ENCODE results near the gene HGFAC. TPM values are rescaled to one million over a fixed set of nuclear protein-coding genes. Genes with fewer than 3 reads are reported as not detected.

The HGFAC gene
- total and polyA plus RNA-seq, 7 donors = 0.22 to 0.55 (median 0.36) TPM; not detected in 2

DNA sequence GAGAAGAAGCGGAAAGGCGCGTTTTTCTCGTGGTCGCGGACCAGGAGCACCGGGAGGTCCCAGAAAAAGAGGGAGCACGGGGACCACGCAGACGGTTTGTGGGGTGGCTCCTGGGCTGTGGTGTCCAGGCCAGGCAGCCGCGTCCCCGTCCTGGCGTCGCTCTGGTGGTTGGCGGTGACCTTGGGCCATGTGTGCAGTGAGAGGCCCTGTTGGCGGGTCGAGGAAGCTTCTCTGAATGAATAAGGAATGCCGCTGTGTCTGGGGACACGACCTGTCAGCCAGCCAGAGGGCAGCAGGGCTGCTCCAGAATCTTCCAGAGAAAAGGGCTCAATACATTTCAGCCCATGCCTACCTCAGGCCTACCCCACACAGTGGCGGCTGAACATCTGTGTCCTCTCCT lies 24.3 kb upstream of the HGFAC start:
- intact Hi-C loops (cut with DNase I) = no loop called here
- 95 to 96% methylated on average over 21 of the region's 21 CpGs for WGBS, 2 donors

GRCh38 chr4:3418029-3418762 lies 23.6 kb upstream of the HGFAC start:
- 80 to 85% methylated on average over 22 of the region's 22 CpGs for WGBS, 2 donors
- Histone ChIP-seq H3K27me3 (no peaks in the 10 kb centered on the region), H3K4me1 (no peaks in the 10 kb centered on the region), H3K9me3 (no peaks in the 10 kb centered on the region), H3K27ac (no peak overlapping the region), H3K4me3 (no peak overlapping the region), H3K36me3 (peaks cover 0 to 66% (median 20%) of the 10 kb centered on the region in 4 donors)
- intact Hi-C loops (cut with DNase I) = no loop called here
- TF ChIP-seq, protein P1, sequence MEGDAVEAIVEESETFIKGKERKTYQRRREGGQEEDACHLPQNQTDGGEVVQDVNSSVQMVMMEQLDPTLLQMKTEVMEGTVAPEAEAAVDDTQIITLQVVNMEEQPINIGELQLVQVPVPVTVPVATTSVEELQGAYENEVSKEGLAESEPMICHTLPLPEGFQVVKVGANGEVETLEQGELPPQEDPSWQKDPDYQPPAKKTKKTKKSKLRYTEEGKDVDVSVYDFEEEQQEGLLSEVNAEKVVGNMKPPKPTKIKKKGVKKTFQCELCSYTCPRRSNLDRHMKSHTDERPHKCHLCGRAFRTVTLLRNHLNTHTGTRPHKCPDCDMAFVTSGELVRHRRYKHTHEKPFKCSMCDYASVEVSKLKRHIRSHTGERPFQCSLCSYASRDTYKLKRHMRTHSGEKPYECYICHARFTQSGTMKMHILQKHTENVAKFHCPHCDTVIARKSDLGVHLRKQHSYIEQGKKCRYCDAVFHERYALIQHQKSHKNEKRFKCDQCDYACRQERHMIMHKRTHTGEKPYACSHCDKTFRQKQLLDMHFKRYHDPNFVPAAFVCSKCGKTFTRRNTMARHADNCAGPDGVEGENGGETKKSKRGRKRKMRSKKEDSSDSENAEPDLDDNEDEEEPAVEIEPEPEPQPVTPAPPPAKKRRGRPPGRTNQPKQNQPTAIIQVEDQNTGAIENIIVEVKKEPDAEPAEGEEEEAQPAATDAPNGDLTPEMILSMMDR (IDR thresholded peaks at IDR 0.05) = no peak
- TF ChIP-seq POLR2A (IDR thresholded peaks at IDR 0.05) = no peak
- no peak for TF ChIP-seq EP300 (IDR thresholded peaks at IDR 0.05)
- no peak for TF ChIP-seq POLR2AphosphoS5 (IDR thresholded peaks at IDR 0.05)
- DNase-seq = peak; percentile 57

More for the DNA sequence above, 24.3 kb upstream of the HGFAC start:
- Histone ChIP-seq H3K4me1 (no peaks in the 10 kb centered on the region), H3K36me3 (peaks cover 0 to 58% (median 15%) of the 10 kb centered on the region in 4 donors), H3K27ac (no peak overlapping the region), H3K9me3 (no peaks in the 10 kb centered on the region), H3K4me3 (no peak overlapping the region), H3K27me3 (no peaks in the 10 kb centered on the region)
- no peak for TF ChIP-seq POLR2A (IDR thresholded peaks at IDR 0.05)
- TF ChIP-seq EP300 (IDR thresholded peaks at IDR 0.05) = no peak
- no peak for TF ChIP-seq POLR2AphosphoS5 (IDR thresholded peaks at IDR 0.05)
- TF ChIP-seq, protein P1 (IDR thresholded peaks at IDR 0.05) = no peak
- DNase-seq = peak; percentile 38

GRCh38 chr4:3419836-3420605 lies 21.7 kb upstream of the HGFAC start:
- intact Hi-C loops (cut with DNase I) = no loop called here
- Histone ChIP-seq H3K4me1 (no peaks in the 10 kb centered on the region), H3K27ac (no peak overlapping the region), H3K9me3 (no peaks in the 10 kb centered on the region), H3K36me3 (peaks cover 7 to 84% (median 22%) of the 10 kb centered on the region in 4 donors), H3K27me3 (no peaks in the 10 kb centered on the region), H3K4me3 (no peak overlapping the region)
- DNase-seq = peak; percentile 15
- TF ChIP-seq POLR2A (IDR thresholded peaks at IDR 0.05) (no peak), EP300 (IDR thresholded peaks at IDR 0.05) (no peak), POLR2AphosphoS5 (IDR thresholded peaks at IDR 0.05) (no peak)
- TF ChIP-seq, protein P1 (IDR thresholded peaks at IDR 0.05) = no peak
- WGBS, 2 donors = 88 to 92% methylated on average over 15 of the region's 15 CpGs

GRCh38 chr4:3420606-3420955 lies 21.2 kb upstream of the HGFAC start:
- H3K27me3 ChIP-seq = no peaks in the 10 kb centered on the region
- no peaks in the 10 kb centered on the region for H3K9me3 ChIP-seq
- H3K4me1 ChIP-seq = no peaks in the 10 kb centered on the region
- H3K4me3 ChIP-seq = no peak overlapping the region
- no peak for TF ChIP-seq POLR2A (IDR thresholded peaks at IDR 0.05)
- no peak for TF ChIP-seq POLR2AphosphoS5 (IDR thresholded peaks at IDR 0.05)
- TF ChIP-seq EP300 (IDR thresholded peaks at IDR 0.05) = no peak
- TF ChIP-seq, protein P1 (IDR thresholded peaks at IDR 0.05) = no peak
- H3K27ac ChIP-seq = no peak overlapping the region
- peaks cover 9 to 81% (median 23%) of the 10 kb centered on the region in 4 donors for H3K36me3 ChIP-seq
- no peak for DNase-seq
- intact Hi-C loops (cut with DNase I) = no loop called here
- WGBS, 2 donors = 88 to 91% methylated on average over 12 of the region's 12 CpGs

All from sigmoid colon (tissue), 7 donors.